GM19351 (cell line): ENCODE results near the gene SLC2A6.
"Not testable (repeated sequence)": the region's sequence is repeated elsewhere in the genome, so short reads cannot be mapped to it uniquely, and the experiment has no call there.

ENCODE experiments used
- ATAC-seq: cut with Tn5 transposase; IDR thresholded peaks from one replicate; pipeline ENCODE4 v1.9.1; 2021; ENCODE audit warnings: mild to moderate bottlenecking, moderate library complexity; ENCODE audit not compliant: unreplicated experiment

The SLC2A6 gene

GRCh38 chr9:133463234-133463863 lies 15.6 kb downstream of the SLC2A6 start:
- no peak for ATAC-seq

GRCh38 chr9:133461975-133462374 lies 16.9 kb downstream of the SLC2A6 start:
- no peak for ATAC-seq

DNA sequence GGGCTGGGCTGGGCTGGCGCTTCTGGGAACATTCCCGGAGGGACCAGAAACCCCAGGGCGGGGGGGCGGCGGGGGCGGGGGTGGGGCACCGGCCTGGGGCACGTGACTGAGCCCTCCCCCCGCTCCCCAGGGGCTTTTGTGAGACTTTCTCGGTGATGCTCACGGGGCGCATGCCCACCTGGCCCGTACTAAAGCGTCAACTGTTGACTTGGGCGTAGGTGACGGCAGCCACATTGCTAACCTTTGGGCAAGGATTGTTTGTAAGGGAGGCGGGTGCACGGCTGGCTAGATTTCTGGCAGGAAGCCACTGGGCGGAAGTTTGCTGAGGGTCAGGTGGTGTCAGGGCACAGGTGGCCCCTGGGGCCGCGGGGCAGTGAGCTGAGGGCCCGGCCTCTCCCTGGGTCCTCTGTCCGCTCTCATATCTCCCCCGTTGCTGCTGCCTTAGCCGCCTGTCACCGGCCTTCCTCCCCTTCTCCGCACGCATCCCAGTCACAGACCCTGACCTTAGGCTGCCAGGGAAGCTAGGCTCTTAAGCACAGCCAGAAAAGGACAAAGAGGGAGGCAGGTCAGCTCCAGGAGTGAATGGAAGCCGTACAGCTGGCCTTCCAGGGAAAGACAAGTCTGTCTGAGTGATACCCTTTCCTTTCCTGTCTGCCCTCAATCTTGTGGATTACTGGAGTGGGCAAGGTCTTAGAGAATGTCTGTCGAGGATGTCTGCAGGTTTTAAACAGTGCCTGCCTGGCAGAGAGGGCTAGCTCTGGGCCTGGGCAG lies 18.3 kb downstream of the SLC2A6 start:
- no peak for ATAC-seq

GRCh38 chr9:133459476-133460404 lies 19.2 kb downstream of the SLC2A6 start, which contains the start of gene CACFD1:
Gene CACFD1 (plus strand): TSS chr9:133459978. CDS start chr9:133460067, 89 bp downstream.
- ATAC-seq: peak; percentile 82

DNA sequence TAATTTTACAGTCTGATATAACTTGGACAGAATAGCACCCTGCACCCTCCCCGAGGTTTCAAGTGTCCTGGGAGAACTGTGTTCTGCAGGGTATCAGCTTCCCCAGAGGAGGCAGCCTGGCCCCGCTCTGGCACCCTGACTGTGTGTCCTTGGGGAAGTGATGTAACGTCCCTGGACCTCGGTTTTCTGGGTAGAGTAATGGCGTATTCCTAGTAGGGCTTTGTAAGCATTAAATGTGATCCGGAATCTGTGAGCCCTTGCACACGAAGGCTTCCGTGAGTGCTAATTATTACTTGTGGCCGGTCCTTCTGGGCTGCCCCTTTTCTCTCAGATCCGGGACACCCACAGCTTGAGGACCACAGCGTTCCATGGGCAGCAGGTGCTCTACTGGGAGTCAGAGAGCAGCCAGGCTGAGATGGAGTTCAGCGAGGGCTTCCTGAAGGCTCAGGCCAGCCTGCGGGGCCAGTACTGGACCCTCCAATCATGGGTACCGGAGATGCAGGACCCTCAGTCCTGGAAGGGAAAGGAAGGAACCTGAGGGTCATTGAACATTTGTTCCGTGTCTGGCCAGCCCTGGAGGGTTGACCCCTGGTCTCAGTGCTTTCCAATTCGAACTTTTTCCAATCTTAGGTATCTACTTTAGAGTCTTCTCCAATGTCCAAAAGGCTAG lies 20.1 kb downstream of the SLC2A6 start:
- ATAC-seq: no peak

- no peak for ATAC-seq
These were observed 21.2 kb downstream of the SLC2A6 start for GRCh38 chr9:133457748-133458147.

GRCh38 chr9:133457233-133457632 lies 21.7 kb downstream of the SLC2A6 start:
- no peak for ATAC-seq

DNA sequence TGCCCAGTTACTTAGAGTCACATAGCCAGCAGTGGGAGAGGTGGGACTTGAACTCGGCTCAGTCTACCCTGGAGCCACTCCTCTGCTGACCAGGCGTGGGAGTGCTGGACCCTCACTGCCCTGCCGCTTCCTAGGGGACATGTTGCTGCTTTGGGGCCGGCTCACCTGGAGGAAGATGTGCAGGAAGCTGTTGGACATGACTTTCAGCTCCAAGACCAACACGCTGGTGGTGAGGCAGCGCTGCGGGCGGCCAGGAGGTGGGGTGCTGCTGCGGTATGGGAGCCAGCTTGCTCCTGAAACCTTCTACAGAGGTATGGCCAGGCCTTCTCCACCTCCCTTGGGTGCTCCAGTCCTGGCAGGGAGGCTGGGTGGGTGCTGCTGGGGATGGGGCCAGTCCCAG lies 22.5 kb downstream of the SLC2A6 start:
- no peak for ATAC-seq

- no peak for ATAC-seq
These were observed 23.0 kb downstream of the SLC2A6 start for GRCh38 chr9:133455936-133456335.

DNA sequence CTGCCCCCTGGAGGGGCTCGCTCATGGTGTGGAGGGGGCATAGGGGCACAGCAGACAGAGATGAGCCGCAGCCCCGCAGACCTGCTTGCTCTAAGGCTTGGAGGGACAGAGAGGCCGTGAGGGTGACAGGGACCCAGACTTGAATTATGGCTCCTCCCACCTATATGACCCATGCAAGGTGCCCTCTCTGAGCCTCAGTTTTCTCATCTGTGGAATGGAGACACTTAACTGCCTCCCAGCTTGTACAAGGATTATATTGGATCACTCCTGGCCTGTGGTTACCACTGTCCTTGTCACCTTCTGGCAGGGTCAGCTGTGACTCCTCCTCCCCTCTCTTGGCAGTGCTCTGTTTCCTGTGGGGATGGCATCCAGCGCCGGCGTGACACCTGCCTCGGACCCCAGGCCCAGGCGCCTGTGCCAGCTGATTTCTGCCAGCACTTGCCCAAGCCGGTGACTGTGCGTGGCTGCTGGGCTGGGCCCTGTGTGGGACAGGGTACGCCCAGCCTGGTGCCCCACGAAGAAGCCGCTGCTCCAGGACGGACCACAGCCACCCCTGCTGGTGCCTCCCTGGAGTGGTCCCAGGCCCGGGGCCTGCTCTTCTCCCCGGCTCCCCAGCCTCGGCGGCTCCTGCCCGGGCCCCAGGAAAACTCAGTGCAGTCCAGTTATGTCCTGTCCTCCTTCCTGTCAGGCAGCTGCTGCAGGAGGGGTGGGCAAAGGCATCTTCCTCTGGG lies 23.8 kb downstream of the SLC2A6 start:
- ATAC-seq: no peak

GRCh38 chr9:133454325-133454724 lies 24.6 kb downstream of the SLC2A6 start:
- ATAC-seq: no peak

GRCh38 chr9:133453651-133454050 lies 25.2 kb downstream of the SLC2A6 start:
- no peak for ATAC-seq

DNA sequence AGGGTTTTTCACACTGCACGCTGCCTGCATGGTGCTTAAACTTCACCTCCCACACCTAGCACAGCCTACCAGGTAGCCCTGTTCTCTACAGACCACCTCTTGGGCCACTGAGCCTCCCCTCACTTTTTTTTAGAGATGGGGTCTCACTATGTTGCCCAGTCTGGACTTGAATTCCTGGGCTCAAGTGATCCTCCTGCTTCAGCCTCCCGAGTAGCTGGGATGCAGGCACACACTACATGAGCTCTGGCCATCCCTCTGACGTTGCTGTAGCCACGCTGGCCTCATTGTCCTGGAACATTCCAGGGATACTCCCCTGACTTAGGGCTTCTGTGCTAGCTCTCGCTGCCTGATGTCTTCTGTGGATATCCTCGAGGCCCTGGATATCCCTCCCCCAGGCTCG lies 26.3 kb downstream of the SLC2A6 start:
- ATAC-seq: no peak

- not testable (repeated sequence) for ATAC-seq
These were observed 27.0 kb downstream of the SLC2A6 start for GRCh38 chr9:133451865-133452264.

DNA sequence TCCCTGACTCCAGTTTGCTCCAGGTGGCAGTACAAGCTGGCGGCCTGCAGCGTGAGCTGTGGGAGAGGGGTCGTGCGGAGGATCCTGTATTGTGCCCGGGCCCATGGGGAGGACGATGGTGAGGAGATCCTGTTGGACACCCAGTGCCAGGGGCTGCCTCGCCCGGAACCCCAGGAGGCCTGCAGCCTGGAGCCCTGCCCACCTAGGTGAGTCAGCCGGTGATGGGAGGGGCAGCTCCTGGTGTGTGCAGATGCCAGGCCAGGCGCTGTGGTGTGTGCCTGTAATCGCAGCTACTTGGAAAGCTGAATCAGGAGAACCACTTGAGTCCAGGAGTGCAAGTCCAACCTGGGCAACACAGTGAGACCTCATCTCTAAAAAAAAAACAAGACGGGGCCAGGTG lies 29.1 kb downstream of the SLC2A6 start:
- ATAC-seq: no peak

DNA sequence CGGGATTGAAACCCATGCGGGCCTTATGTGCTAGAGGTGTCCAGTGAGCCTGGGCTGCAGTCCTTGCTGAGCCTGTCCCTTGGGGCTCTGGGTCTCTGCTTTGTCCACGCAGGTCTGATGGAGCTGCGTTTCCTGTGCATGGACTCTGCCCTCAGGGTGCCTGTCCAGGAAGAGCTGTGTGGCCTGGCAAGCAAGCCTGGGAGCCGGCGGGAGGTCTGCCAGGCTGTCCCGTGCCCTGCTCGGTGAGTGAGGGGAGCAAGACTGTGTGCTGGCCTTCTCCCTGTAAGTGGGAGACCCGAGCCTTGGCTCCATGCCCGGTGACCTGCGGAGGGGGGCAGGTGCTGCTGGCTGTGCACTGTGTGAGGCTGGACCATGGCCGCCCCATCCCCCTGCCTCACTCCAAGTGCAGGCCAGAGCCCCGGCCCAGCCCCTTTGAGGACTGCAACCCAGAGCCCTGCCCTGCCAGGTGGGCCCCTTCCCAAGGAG lies 30.4 kb downstream of the SLC2A6 start:
- ATAC-seq: no peak

GRCh38 chr9:133445293-133445969 lies 33.5 kb downstream of the SLC2A6 start:
- no peak for ATAC-seq

GRCh38 chr9:133443982-133444381 lies 34.9 kb downstream of the SLC2A6 start:
- ATAC-seq: no peak

DNA sequence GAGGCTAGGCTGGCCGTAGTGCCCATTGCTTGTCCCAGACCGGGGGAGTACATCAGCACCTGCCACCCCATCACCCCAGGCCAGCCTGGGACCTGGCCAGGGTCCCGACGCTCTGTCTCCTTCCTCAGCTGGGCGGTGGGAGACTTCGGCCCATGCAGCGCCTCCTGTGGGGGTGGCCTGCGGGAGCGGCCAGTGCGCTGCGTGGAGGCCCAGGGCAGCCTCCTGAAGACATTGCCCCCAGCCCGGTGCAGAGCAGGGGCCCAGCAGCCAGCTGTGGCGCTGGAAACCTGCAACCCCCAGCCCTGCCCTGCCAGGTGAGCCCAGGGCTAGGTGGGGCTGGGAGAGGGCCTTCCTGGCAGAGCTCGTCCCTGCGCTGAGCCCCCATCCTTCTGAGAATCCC lies 35.7 kb downstream of the SLC2A6 start:
- ATAC-seq: no peak
